ENCODE measurements around the gene GOLGA8N.
"Not testable (repeated sequence)": the region's sequence is repeated elsewhere in the genome, so short reads cannot be mapped to it uniquely, and the experiment has no call there.

The GOLGA8N gene

DNA sequence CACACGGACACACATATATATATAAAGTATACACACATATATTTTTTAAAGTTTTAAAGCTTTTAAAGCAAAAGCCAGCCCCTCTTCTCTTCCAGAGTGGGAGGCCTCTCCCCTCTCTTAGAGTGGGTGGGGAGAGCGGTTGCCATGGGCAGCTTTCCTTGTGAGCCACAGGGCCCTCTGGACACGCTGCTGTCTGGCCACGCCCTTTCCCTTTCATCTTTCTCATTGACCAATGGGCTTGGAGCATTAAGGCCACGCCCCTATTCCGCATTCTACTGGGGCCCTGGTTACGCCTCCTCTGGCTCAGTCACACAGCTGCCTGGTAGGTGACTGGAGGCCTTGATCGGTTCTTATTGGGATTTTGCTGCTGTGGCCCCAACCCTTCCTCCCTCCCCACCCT lies at the start of gene GOLGA8N:
Gene GOLGA8N (plus strand): TSS at position 306 of the 400 bp plus-strand sequence.
- in situ Hi-C loops (cut with HindIII; ENCODE audit: low sequenced_read_pairs): not testable (repeated sequence)

GRCh38 chr15:32543456-32543855 lies 49.8 kb upstream of the GOLGA8N start:
- in situ Hi-C loops (cut with HindIII; ENCODE audit: low sequenced_read_pairs): not testable (repeated sequence)

DNA sequence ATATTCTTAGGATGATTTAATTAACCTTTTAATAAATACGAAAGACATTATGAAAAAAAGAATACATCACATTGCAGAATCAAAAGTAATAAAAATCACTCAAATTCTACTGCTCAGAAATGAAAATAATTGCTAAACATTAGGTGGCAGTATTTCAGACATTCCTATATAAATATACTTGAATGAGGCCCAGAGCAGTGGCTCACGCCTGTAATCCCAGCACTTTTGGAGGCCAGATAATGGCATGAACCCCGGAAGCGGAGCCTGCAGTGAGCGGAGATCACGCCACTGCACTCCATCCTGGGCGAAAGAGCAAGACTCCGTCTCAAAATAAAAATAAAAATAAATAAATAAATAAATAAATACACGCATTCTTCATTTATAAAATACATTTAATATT lies 48.1 kb upstream of the GOLGA8N start:
- in situ Hi-C loops (cut with HindIII; ENCODE audit: low sequenced_read_pairs): not testable (repeated sequence)

GRCh38 chr15:32554587-32554986 lies 38.7 kb upstream of the GOLGA8N start:
- in situ Hi-C loops (cut with HindIII; ENCODE audit: low sequenced_read_pairs): not testable (repeated sequence)

DNA sequence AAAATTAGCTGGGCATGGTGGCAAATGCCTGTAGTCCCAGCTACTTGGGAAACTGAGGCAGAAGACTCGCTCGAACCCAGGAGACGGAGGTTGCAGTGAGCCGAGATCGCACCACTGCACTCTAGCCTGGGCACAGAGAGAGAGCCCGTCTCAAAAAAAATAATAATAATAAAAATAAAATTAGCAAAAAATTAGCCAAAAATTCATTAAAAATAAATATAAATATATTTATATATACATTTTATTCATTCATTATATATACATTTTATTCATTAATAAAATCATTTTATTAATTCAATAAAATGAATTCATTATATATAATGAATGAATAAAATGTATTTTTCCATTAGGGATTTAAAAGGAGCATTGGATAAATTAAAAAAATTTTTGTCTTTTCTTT lies 31.1 kb upstream of the GOLGA8N start:
- in situ Hi-C loops (cut with HindIII; ENCODE audit: low sequenced_read_pairs): not testable (repeated sequence)

DNA sequence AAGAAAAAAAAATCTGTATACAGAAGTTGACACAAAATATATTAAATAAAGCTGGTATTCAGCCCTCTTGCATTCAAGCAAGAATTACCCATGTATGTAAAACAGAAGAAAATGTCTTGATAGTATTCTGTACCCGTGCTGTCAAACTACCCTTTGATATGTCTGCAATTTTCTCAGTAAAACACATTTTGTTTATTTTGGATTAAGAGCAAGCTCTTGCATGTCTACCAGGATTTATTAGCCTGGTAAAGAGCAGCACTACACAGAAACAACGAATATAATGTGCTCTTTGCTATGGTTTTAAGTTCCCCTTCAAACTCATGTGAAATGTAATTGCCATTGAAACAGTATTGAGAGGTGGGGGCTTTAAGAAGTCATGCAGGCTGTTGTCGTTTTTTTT lies 24.3 kb upstream of the GOLGA8N start:
- in situ Hi-C loops (cut with HindIII; ENCODE audit: low sequenced_read_pairs): not testable (repeated sequence)

DNA sequence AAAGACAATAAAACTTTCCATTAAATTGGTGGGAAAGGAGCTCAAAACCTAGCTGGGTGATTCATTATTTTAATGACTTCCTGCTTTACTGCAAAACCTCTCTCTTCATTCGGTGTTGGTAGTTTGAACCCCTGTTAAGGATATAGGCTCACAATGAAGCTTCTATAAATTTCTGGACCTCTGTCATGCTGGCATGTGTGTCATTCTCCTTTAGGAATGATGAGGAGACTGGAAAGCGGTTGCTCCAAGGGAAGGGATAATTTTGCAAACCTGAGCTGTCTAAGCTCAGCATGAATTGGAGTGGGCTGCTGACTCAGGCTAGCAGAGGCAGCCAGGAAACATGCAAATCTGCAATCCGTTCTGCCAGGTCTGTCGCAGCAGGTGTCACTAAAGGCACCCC lies 14.8 kb upstream of the GOLGA8N start:
- in situ Hi-C loops (cut with HindIII; ENCODE audit: low sequenced_read_pairs): not testable (repeated sequence)

DNA sequence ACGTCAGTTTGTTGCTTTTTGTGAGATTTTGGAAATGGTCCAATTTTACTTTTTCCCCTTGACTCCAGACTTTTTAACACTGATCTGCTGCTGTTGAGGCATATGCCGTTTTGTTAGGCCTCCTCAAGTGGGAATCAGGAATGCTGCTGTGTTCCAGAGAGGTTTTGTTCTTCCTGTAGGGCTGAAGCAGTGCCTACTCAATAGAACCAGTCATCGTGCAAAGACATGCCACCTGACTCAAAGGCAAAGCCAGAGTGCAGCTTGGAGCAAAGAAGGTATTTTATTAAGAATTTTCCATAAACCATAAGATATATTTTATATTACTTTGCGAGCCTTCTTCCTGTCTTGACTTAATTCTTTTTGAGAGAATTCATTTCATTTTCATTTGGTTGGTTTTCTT lies 7.4 kb upstream of the GOLGA8N start:
- in situ Hi-C loops (cut with HindIII; ENCODE audit: low sequenced_read_pairs): not testable (repeated sequence)

DNA sequence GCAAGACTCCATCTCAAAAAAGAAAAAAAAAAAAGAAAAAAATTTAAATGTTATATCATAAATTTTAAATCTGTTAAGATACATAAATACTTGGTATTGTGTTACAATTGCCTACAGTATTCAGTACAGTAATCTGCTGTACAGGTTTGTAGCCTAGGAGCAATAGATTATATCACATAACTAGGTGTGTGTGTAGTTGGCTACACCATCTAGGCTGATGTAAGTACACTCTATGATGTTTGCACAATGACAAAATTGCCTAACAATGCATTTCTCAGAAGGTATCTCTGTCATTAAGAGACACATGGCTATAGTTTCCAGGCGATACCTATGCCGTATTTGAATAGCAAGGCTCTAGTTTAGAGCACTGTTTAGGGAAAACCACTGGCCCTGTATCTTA lies 16.3 kb downstream of the GOLGA8N start:
- in situ Hi-C loops (cut with HindIII; ENCODE audit: low sequenced_read_pairs): not testable (repeated sequence)

GRCh38 chr15:32610719-32611118 lies 17.5 kb downstream of the GOLGA8N start:
- in situ Hi-C loops (cut with HindIII; ENCODE audit: low sequenced_read_pairs): not testable (repeated sequence)

DNA sequence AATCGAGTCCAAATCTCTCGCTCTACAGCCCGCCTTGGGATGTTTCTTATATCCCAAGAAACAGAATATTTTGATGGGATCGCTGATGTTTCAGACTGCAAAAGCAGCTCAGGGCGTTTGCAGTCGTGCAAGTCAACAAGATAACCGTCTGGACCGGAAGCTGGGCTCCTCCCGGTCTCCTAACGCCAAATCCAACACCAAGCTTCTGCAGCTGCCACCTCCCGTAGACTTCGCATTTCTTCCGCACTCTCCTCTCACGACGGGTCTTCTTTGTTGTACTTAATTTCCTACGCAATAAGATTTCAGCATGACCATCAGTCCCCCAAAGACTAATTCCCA lies 21.4 kb downstream of the GOLGA8N start:
- in situ Hi-C loops (cut with HindIII; ENCODE audit: low sequenced_read_pairs): not testable (repeated sequence)

DNA sequence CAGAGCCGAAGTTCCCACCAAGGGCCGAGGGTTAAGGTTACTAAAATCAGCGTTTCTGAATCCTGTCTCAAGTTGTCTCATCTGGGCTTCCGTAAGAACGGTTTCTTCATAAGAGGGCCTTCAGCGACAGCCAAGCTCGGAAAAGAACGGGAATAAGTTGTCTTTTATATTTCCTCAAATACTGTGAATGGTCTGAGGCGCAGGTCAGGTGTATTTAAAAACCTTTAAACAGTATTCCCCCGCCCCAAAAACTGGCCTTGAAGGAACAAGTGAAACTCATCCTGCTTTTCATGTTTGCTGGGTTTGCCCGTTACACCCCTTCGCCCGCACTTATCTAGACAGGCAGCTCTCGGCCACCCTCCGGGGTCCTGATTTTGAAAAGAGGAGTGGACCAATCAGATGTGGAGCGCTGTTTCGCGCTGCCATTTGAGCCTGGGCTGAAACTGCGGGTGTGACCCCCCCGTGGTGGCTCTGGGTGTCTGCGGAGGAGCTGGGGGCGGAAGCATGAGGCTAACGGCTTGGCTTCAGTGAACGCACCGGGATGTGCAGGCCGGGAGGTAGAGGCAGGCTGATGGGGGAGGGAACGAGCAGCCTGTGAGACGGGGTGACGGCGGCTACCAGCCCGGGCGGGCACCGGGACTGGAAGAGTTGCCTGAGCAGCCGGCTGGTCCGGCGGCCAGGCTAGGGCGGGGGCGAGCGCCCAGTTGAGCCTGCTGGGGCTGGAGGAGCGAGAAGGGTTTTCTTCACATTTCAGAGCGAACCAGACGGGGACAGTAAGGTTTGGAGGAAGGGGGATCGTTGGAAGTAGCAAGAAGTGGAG lies 22.0 kb downstream of the GOLGA8N start, which contains the start of gene ARHGAP11A:
Gene ARHGAP11A (plus strand): TSS at position 454 of the 820 bp plus-strand sequence. CDS start 708 bp downstream, outside the sequence.
- in situ Hi-C loops (cut with HindIII; ENCODE audit: low sequenced_read_pairs): not testable (repeated sequence)

DNA sequence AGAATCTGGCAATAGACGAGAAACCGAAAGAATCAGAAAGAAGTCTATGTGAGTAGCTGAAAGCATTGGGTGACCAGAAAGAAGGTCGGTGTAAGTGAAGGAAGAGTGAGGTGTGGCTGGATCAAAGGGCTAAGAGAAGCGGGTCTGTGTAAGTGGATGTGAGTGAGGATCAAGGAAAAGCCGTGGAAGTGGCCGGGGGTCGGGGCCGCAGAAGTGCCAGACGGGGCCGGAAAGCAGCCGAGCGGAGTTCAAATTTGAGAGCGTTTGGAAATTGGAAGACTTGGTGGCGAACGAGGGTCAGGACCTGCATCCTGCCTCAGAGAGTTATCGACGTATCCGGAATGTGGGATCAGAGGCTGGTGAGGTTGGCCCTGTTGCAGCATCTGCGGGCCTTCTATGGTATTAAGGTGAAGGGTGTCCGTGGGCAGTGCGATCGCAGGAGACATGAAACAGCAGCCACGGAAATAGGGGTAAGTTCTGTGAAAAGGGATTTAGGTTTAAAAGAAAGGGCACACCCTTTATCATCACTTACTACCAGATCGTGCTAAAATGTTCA lies 22.7 kb downstream of the GOLGA8N start:
- in situ Hi-C loops (cut with HindIII; ENCODE audit: low sequenced_read_pairs): not testable (repeated sequence)

DNA sequence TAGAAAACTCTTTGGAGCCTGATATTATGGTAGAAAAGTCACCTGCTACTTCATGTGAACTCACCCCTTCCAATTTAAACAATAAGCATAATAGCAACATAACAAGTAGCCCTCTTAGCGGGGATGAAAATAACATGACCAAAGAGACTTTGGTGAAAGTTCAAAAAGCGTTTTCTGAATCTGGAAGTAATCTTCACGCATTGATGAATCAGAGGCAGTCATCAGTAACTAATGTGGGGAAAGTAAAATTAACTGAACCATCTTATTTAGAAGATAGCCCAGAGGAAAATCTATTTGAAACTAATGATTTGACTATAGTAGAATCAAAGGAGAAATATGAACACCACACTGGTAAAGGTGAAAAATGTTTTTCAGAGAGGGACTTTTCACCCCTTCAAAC lies 43.2 kb downstream of the GOLGA8N start:
- in situ Hi-C loops (cut with HindIII; ENCODE audit: low sequenced_read_pairs): no loop called here

DNA sequence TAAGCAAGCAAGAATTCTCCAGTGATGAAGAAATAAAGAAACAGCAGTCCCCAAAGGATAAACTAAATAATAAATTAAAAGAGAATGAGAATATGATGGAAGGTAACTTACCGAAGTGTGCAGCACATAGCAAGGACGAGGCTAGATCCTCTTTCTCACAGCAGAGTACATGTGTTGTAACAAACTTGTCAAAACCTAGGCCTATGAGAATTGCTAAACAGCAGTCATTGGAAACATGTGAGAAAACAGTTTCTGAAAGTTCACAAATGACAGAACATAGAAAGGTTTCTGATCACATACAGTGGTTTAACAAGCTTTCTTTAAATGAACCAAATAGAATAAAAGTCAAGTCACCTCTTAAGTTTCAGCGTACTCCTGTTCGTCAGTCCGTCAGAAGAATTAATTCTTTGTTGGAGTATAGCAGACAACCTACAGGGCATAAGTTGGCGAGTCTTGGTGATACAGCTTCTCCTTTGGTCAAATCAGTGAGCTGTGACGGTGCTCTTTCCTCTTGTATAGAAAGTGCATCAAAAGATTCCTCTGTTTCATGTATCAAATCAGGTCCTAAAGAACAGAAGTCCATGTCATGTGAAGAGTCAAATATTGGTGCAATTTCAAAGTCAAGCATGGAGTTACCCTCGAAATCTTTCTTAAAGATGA lies 43.8 kb downstream of the GOLGA8N start:
- in situ Hi-C loops (cut with HindIII; ENCODE audit: low sequenced_read_pairs): no loop called here

GRCh38 chr15:32637704-32638103 lies 44.4 kb downstream of the GOLGA8N start:
- in situ Hi-C loops (cut with HindIII; ENCODE audit: low sequenced_read_pairs): no loop called here

- in situ Hi-C loops (cut with HindIII; ENCODE audit: low sequenced_read_pairs): no loop called here
Measured at GRCh38 chr15:32641517-32642059, 48.3 kb downstream of the GOLGA8N start, which contains the start of gene SCG5. SCG5 (plus strand) TSS chr15:32641710; CDS start chr15:32643593, 1,883 bp downstream.

DNA sequence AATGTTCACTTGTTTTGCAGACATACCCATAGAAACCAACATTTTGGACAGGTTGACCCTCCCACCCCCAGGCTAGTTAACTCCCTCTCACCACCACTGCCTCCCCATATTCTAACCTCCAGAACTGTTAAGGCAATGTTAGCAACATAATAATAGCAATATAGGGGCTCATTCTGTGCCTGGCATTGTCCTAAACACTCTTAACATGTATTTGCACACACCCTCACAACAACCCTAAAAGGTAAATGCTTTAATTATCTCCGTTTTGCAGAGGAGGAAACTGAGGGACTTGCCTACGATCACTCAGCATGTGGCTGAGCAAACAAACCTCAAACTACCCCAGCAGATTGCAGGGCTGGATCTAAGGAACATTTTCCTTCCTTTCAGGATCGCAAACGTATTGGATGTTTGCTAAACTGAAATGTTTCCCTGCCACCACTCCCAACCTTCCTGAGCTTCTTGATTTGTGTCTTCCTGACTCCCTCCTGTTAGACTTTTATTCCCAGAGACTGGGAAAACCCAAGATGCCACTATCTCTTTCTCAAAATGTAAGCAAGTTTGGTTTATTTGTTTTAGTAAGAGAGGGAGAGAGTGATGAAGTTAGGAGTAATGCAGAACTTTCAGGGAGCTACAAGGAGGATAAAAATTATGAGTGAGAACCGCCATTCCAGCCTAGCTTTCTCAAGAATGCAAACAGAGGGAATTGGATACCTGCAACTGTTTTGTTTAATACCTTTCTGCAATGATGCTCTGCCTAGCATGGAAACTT lies 49.6 kb downstream of the GOLGA8N start:
- in situ Hi-C loops (cut with HindIII; ENCODE audit: low sequenced_read_pairs): no loop called here

- in situ Hi-C loops (cut with HindIII; ENCODE audit: low sequenced_read_pairs): no loop called here
Measured at GRCh38 chr15:32643907-32644445, 50.7 kb downstream of the GOLGA8N start.

DNA sequence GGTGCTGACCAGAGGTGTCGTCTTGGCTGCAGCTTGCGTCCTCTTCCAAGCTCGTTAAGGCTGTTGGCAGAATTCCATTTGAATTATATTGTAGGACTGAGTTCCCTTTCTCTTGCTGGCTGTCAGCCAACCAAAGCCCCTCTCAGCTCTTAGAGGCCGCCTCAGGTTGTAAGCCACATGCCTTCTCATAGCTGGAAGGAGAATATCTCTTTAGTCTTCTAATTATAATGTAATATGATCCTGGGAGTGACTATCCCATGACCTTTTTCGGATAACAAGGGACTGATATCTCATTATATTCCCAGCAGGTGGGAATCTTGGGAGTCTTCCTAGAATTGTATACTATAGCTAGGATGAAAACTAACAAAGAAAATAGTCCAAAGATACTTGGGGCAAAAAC lies 53.0 kb downstream of the GOLGA8N start:
- in situ Hi-C loops (cut with HindIII; ENCODE audit: low sequenced_read_pairs): no loop called here
